Coronary artery (tissue), 2 donors: Measurements from ENCODE around the gene KPNA6.

ENCODE experiments used
- DNase-seq: peaks from one replicate; pipeline ENCODE4 v3.0.0-alpha.2; 2017; ENCODE audit warnings: low spot score
- H3K27ac ChIP-seq, 2 donors: fragments of 200-600 bp; sonication (generic); one replicate each; pipeline ENCODE4 v1.5.1; 2016 to 2019
- H3K4me3 ChIP-seq: fragments of 200-600 bp; sonication (generic); 2 replicates; pipeline ENCODE4 v1.5.1; 2016; ENCODE audit warnings: mild to moderate bottlenecking, moderate library complexity
- TF ChIP-seq, protein P1 (sequence below): fragments of 200-600 bp; sonication (generic); IDR thresholded peaks from one replicate; pipeline ENCODE4 v1.5.1; 2019; ENCODE audit warnings: antibody characterized with exemption

Gene KPNA6

DNA sequence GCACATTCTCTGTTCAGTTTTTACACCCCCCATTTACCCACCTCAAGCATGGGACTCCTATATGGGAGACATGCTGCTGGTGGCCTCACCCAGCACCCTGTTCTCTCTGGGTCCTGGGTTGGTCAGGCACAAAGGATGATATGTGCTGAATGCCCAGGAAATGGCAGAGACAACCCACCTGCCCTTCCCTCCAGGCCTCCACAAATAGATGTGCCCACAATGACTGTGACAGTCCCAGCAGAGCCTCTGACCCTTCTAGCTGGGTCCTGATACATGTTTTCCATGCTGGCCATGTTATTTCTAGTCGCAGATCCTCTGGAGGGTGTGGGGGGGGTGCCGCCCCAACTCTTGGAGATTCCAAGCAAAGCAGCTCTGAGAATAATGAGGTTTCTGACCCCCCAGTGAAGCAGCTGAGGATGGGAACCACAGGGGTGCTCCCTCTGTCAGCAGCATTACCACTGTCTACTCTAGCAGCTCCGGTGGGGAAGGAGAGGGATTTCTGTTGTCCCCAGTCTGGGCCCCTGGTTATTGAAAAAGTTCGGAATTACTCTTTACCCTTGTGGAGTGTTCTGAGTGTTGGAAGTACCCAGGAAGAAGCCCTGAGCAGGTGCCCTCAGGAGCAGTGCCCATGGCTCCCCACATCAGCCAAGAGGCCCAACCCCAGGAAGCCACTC lies 91.3 kb downstream of the KPNA6 start:
- H3K4me3 ChIP-seq, result no peak overlapping the region
- TF ChIP-seq, protein P1, sequence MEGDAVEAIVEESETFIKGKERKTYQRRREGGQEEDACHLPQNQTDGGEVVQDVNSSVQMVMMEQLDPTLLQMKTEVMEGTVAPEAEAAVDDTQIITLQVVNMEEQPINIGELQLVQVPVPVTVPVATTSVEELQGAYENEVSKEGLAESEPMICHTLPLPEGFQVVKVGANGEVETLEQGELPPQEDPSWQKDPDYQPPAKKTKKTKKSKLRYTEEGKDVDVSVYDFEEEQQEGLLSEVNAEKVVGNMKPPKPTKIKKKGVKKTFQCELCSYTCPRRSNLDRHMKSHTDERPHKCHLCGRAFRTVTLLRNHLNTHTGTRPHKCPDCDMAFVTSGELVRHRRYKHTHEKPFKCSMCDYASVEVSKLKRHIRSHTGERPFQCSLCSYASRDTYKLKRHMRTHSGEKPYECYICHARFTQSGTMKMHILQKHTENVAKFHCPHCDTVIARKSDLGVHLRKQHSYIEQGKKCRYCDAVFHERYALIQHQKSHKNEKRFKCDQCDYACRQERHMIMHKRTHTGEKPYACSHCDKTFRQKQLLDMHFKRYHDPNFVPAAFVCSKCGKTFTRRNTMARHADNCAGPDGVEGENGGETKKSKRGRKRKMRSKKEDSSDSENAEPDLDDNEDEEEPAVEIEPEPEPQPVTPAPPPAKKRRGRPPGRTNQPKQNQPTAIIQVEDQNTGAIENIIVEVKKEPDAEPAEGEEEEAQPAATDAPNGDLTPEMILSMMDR, result no peak
- peak overlapping the region; percentile 57 to 89 for H3K27ac ChIP-seq
- no peak for DNase-seq

DNA sequence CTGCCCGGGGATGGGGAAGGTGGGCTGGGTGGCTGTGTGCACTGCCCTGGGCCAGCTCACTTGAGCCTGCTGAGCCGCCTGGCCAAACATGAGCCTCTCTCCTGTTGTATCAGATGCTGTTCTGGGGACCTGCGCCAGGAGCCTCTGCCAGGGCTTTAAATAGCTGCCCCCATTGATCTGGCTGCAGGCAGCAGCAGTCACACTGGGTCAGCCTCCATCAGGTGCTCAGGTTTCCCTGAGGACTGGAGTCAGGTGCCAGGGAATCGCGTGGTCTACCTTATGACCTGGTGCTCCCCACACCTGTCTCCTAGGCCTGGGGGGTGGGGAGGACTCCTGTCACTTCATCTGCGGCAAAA lies 91.8 kb downstream of the KPNA6 start:
- DNase-seq, result no peak
- Histone ChIP-seq H3K4me3 (peak overlapping the region; percentile 79), H3K27ac (peak overlapping the region; percentile 57 to 89)
- TF ChIP-seq, protein P1, result no peak

DNA sequence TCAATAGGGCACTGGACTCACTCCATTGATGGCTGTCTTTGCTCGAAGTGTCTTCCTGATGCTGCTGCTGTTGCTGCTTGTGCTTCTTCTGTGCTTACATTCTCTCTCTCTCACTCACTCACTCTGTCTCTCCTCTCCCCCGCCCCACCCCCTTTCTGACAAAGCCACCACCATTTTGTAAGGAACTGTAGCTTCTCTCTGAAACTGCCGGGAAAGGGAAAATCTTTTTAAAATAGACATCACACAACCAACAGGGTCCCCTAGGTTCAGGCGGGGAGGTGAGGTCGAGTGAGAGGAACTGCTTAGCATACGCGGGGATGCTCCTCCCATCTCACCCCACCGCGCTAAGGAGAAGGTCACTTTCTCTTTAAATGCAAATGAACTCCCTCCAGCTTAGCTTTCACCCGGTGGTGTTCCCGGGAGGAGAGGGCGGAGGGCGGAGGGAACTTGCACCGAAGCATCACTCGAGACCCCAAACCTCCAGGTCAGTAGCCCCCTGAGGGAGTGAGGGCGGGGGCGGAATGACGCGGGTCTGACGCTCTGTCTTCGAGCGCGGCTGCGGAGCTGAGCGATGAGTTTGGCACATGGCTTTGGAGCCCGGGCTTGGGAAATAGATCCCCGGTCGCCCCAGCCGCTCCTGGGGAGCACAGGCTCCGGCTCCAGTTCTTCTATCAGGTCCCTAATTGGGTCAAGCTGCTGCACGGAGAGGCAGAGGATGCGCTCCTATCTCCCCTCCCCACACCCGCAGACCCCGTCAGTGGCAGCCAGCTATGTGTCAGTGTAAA lies 92.6 kb downstream of the KPNA6 start, which contains the start of gene CCDC28B:
TSS of gene CCDC28B (plus strand) at position 370 of the 785 bp plus-strand sequence. CDS start 1,341 bp downstream, outside the sequence.
- TF ChIP-seq, protein P1, result no peak
- peak within 1 kb of the TSS; percentile 79 for H3K4me3 ChIP-seq
- peak; percentile 87 for DNase-seq
- H3K27ac ChIP-seq, result peak within 1 kb of the TSS; percentile 57 to 89

DNA sequence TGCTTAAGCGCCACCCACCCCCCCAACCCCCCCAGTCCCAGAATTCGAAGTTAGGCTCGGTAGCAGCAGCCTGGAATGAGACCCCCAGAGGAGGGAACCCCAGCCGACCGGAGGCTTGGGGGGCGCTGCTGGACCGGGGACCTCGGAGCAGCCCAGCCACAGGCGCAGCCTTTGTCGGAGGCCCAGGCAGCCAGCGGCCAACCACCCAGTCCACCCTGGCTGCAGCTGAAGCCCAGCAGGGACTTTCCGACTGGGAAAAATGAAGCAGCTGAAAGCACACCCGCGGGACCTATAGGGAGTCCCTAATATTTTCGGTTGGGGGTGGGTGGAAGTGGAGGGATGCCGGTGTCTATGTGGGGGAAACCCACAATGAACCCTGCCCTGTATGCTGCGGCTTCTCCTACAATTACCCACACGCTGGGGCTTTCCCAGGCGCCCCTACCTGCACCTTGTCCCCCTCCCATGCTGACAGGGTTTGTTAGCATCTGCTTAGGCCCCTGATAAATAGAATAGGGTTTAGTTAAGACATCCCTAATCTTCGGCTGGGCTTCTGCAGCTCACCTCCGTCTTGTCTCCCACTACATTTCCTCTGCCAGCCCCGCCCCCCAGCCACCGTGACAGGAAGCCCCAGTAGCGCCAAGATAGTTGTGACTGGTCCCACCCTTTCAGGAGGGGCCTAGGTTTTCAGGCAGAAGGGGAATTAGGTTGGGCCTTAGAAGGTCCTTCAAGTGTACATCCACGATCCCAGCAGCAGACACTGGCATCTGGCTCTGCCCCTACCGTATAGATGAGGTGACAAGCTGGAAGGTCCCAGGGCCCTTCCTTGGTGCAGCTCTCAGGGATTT lies 93.4 kb downstream of the KPNA6 start:
- Histone ChIP-seq H3K27ac (peak overlapping the region; percentile 57 to 89), H3K4me3 (peak overlapping the region; percentile 79)
- no peak for DNase-seq
- TF ChIP-seq, protein P1, result no peak

DNA sequence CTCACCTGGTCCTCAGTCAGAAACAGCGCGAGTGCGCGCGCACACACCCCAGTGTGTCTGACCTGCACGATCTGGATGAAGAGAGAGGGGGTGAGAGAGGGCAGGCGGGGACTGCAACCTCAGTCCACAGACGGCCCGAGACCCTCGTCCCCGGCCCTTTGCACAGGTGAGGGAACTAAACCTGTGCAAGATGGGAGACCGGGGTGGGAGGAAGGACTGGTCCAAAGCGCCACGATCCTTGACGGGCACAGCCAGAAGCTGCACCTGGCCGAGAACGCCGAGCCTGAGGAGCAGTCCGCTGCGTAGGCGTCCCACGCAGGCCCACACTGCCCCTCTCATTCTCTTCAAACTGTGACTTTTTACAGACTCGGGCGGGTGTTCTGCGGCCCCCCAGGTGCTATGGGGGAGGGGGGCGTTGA lies 97.1 kb downstream of the KPNA6 start:
- Histone ChIP-seq H3K27ac (peak overlapping the region in 1 of 2 donors; percentile 65), H3K4me3 (peak overlapping the region; percentile 86)
- TF ChIP-seq, protein P1, result no peak
- DNase-seq, result no peak

DNA sequence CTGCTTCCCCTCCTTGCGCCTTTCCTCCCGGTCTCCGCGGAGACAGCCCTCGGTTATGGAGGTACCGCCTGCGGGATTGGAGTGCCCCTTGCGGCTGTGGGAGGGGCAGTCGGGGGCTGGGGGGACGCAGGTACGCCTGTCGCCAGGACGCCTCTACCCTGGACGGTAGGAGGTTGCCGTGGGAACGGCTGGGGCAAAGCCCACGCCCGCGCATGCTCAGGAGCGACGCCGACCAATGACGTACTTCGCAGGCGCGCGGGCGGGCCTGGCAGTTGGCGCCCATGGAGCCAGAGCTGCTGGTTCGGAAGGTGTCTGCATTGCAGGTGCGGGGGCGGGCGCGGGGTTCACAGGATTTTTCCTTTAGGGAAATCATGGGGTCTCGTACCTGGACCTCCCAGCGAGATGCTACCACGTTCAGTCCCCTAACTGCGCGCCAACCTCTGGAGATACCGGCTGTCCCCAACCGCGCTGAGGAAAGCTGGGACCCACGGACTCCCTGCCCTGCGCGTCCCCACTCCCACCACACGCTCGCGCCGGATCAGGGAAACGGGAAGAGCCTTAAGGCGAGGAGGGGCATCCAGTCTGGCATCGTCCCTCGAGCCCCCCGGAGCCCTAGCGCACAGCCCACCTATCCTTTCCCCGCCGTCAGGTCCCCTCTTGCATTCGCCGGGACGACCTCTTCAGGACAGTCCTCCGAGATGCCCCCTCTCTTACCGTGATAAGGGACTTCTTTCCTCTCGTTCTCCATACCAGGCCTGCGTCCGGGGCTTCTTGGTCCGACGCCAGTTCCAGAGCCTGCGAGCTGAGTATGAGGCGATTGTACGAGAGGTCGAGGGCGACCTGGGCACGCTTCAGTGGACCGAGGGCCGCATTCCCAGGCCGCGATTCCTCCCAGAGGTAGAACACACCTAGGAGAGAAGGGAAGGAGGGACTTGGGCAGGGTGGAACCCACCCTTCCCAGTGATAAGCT lies 97.8 kb downstream of the KPNA6 start, which contains the start of gene IQCC:
TSS of gene IQCC (plus strand) at position 271 of the 970 bp plus-strand sequence. CDS start at position 282, 11 bp downstream.
- H3K4me3 ChIP-seq, result peak within 1 kb of the TSS; percentile 86
- peak; percentile 91 for DNase-seq
- H3K27ac ChIP-seq, result peak within 1 kb of the TSS; percentile 41 to 65
- TF ChIP-seq, protein P1, result no peak
